HL-60/S4 treated with retinoic acid at 250 ng/mL for 4 days and 3 days (cell line): Measurements from ENCODE around the gene SYNE1.
"Not testable (repeated sequence)": the region's sequence is repeated elsewhere in the genome, so short reads cannot be mapped to it uniquely, and the experiment has no call there.

ENCODE experiments used
- in situ Hi-C: fragments of 300-500 bp; cut with MboI; formaldehyde crosslinking; loops from 2 replicates; pipeline ENCODE4 v1.7.0; 2022; ENCODE audit warnings: low sequenced_read_pairs

Gene SYNE1

DNA sequence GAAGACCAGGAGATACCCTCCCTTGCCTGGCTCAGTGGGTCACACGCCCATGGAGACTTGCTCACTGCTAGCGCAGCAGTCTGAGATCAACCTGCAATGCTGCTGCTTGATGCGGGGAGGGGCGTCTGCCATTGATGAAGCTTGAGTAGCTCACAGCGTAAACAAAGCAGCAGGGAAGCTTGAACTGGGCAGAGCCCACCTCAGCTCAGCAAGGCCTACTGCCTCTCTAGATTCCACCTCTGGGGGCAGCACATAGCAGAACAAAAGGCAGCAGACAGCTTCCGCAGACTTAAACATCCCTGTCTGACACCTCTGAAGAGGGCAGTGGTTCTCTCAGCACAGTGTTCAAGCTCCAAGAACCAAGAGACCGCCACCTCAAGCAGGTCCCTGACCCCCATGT lies 558.4 kb downstream of the SYNE1 start:
- in situ Hi-C loops, result no loop called here

DNA sequence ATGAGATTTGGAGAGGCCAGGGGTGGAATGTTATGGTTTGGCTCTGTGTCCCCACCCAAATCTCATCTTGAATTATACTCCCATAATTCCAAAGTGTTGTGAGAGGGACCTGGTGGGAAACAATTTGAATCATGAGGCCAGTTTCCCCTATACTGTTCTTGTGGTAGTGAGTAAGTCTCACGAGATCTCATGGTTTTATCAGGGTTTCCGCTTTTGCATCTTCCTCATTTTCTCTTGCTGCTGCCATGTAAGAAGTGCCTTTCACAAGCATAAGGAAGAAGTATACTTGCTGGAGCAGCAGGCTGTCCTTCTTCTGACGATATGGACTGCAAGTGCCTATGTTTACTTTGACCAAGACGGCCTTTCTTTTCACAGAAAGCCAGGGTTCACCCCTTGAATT lies 559.2 kb downstream of the SYNE1 start:
- in situ Hi-C loops, result no loop called here

DNA sequence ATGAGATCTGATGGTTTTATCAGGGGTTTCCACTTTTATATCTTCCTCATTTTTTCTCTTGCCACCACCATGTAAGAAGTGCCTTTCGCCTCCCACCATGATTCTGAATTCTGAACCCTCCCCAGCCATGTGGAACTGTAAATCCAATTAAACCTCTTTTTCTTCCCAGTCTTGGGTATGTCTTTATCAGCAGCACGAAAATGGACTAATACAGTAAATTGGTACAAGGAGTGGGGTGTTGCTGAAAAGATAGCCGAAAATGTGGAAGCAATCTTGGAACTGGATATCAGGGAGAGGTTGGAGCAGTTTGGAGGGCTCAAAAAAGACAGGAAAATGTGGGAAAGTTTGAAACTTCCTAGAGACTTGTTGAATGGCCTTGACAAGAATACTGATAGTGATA lies 560.9 kb downstream of the SYNE1 start:
- in situ Hi-C loops, result not testable (repeated sequence)

DNA sequence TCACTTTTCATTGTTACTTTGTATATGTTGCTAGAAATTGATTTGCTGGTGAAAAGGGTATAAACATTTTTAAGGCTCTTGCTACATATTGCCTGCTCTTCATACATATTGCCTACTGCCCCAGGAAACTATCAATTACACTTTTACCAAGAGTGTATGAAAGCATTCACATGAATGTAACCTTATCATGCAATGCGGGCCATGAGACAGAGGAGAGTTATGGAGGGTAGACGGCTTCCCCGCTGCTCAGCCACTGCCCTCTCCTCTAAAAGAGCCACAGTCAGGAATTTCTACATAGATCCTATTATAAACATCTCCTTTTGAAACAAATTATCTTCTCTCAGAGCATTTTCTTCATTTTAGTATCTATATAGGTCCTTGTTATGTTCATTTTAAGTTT lies 565.3 kb downstream of the SYNE1 start:
- in situ Hi-C loops, result no loop called here
